ENCODE measurements around the gene NUCB2.
"Not testable (repeated sequence)": the region's sequence is repeated elsewhere in the genome, so short reads cannot be mapped to it uniquely, and the experiment has no call there.

Gene NUCB2

DNA sequence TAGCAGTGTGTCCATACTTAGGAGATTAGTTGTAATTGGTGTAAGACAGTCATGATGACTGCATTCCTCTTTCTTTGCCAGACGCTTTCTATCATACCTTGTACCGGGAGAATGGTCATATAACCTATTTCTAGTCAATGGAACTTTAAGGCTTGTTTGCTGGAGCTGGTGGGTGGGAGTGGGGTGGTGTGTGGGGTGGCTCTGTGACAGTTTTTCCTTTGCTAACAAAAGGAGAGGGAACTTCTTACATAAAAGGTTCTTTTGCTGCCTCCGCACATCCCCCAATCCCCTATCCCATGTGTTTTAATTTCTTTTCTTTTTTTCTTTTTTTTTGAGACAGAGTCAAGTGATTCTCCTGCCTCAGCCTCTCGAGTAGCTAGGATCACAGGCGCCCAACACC is 9.8 kb upstream of the NUCB2 start:
- H3K4me3 ChIP-seq (ENCODE audit: low read depth, low read length), result no peak overlapping the region
- DNase-seq (ENCODE audit: low read depth), result no peak
- no peak for TF ChIP-seq MYC (IDR thresholded peaks at IDR 0.05; ENCODE audit: low read depth, low read length)
- TF ChIP-seq, protein P1, sequence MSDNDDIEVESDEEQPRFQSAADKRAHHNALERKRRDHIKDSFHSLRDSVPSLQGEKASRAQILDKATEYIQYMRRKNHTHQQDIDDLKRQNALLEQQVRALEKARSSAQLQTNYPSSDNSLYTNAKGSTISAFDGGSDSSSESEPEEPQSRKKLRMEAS (IDR thresholded peaks at IDR 0.05; ENCODE audit: low read depth, low read length), result no peak
- no peak for TF ChIP-seq POLR2A (IDR thresholded peaks at IDR 0.05; ENCODE audit: extremely low read depth, insufficient read length)
- TF ChIP-seq, protein P2, sequence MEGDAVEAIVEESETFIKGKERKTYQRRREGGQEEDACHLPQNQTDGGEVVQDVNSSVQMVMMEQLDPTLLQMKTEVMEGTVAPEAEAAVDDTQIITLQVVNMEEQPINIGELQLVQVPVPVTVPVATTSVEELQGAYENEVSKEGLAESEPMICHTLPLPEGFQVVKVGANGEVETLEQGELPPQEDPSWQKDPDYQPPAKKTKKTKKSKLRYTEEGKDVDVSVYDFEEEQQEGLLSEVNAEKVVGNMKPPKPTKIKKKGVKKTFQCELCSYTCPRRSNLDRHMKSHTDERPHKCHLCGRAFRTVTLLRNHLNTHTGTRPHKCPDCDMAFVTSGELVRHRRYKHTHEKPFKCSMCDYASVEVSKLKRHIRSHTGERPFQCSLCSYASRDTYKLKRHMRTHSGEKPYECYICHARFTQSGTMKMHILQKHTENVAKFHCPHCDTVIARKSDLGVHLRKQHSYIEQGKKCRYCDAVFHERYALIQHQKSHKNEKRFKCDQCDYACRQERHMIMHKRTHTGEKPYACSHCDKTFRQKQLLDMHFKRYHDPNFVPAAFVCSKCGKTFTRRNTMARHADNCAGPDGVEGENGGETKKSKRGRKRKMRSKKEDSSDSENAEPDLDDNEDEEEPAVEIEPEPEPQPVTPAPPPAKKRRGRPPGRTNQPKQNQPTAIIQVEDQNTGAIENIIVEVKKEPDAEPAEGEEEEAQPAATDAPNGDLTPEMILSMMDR (IDR thresholded peaks at IDR 0.05; ENCODE audit: low read depth, low read length), result no peak

DNA sequence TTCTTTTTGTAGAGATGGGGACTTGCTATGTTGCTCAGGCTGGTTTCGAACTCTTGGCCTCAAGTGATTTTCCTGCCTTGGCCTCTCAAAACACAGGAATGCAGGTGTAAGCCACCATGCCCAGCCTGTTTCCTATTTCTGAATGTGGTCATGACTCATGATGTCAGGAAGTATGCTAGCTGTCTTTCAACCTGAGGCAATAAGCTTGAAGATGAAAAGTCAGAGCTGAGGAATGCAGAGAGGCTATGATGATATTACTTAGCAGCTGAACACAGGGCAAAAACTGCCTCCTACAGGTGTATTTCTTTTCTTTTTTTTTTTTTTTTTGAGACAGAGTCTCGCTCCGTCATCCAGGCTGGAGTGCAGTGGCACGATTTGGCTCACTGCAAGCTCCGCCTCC is 9.0 kb upstream of the NUCB2 start:
- H3K4me3 ChIP-seq (ENCODE audit: low read depth, low read length), result no peak overlapping the region
- peak; percentile 73 for DNase-seq (ENCODE audit: low read depth)
- TF ChIP-seq POLR2A (IDR thresholded peaks at IDR 0.05; ENCODE audit: extremely low read depth, insufficient read length) (no peak), MYC (IDR thresholded peaks at IDR 0.05; ENCODE audit: low read depth, low read length) (no peak)
- TF ChIP-seq, protein P1 (IDR thresholded peaks at IDR 0.05; ENCODE audit: low read depth, low read length), result no peak
- TF ChIP-seq, protein P2 (IDR thresholded peaks at IDR 0.05; ENCODE audit: low read depth, low read length), result no peak

DNA sequence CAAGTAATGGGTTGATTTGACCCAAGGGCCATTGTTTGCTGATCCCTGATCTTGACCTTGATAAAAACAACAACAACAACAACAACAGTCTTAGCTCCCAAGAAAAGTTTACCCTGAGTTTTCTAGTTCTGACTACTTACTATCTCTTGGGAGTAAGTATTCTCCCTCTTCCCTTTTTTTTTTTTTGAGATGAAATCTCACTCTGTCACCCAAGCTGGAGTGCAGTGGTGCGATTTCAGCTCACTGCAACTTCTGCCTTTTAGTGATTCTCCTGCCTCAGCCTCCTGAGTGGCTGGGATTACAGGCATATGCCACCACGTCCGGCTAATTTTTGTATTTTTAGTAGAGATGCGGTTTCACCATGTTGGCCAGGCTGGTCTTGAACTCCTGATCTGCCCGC is 8.0 kb upstream of the NUCB2 start:
- DNase-seq (ENCODE audit: low read depth); H3K4me3 ChIP-seq (ENCODE audit: low read depth, low read length): not testable (repeated sequence)

DNA sequence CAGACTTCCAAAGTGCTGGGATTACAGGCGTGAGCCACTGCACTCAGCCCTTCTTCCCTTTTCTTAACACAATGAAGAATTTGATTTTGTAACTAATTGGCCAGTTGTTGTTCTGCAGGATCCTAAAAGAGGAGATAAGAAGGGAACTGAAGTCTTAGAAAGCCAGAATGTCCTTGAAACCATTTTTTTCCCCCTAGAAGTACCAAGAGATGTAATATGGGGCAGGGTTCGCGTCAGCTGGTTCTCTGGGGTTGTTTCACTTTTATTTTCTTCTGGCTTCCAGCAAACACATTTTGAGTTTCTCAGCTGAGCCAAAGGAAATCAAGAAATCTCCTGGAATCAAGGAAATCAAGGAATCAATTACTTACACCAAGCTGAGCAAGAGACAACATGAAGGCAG is 7.6 kb upstream of the NUCB2 start:
- no peak overlapping the region for H3K4me3 ChIP-seq (ENCODE audit: low read depth, low read length)
- no peak for TF ChIP-seq MYC (IDR thresholded peaks at IDR 0.05; ENCODE audit: low read depth, low read length)
- no peak for TF ChIP-seq POLR2A (IDR thresholded peaks at IDR 0.05; ENCODE audit: extremely low read depth, insufficient read length)
- TF ChIP-seq, protein P1 (IDR thresholded peaks at IDR 0.05; ENCODE audit: low read depth, low read length), result no peak
- TF ChIP-seq, protein P2 (IDR thresholded peaks at IDR 0.05; ENCODE audit: low read depth, low read length), result no peak
- DNase-seq (ENCODE audit: low read depth), result no peak

DNA sequence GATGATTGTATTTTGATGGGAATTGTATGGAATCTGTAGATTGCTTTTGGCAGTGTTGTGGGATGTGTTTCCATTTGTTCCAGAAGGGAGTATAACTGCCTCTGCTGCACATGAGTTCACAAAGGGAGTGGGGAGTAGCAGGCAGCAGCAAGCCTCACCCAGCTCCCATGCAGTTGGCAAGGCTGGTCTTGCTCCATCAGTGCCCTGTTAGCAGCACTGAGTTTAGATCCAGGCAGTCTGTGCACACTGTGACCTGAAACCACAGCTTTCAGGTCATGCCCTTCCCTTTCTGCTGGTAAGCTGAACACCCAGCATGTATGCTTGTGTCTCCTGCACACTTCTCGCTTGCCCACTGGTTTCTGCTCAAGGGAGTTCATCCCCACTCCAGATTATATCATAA is 3.7 kb upstream of the NUCB2 start:
- no peak overlapping the region for H3K4me3 ChIP-seq (ENCODE audit: low read depth, low read length)
- DNase-seq (ENCODE audit: low read depth), result peak; percentile 73

DNA sequence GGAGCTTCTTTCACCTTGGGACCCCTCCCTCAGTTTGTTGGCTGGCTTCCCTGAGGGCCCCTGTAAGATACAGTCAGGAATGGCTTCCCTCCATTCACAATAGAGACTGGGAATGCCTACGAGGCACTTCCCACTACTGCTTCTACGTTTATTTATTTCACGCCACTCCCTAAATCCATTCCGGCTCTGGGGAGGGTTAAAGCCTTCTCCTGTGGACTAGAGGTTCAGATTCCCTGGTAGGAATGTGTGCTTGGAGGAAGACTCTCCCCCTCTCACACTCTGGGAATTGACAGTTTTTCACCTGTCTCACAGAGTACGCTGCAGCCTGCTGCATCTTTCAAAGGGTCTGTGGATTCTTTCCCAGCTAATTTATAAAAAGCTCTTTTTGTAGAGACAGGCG is 3.3 kb upstream of the NUCB2 start:
- TF ChIP-seq MYC (IDR thresholded peaks at IDR 0.05; ENCODE audit: low read depth, low read length), result no peak
- TF ChIP-seq, protein P1 (IDR thresholded peaks at IDR 0.05; ENCODE audit: low read depth, low read length), result no peak
- TF ChIP-seq, protein P2 (IDR thresholded peaks at IDR 0.05; ENCODE audit: low read depth, low read length), result no peak
- TF ChIP-seq POLR2A (IDR thresholded peaks at IDR 0.05; ENCODE audit: extremely low read depth, insufficient read length), result no peak
- no peak overlapping the region for H3K4me3 ChIP-seq (ENCODE audit: low read depth, low read length)
- no peak for DNase-seq (ENCODE audit: low read depth)

More for the DNA sequence above, 3.7 kb upstream of the NUCB2 start:
- TF ChIP-seq POLR2A (IDR thresholded peaks at IDR 0.05; ENCODE audit: extremely low read depth, insufficient read length), result no peak
- TF ChIP-seq, protein P2 (IDR thresholded peaks at IDR 0.05; ENCODE audit: low read depth, low read length), result no peak
- TF ChIP-seq, protein P1 (IDR thresholded peaks at IDR 0.05; ENCODE audit: low read depth, low read length), result no peak
- TF ChIP-seq MYC (IDR thresholded peaks at IDR 0.05; ENCODE audit: low read depth, low read length), result no peak
